CD4-positive, alpha-beta memory T cell (primary cell): ENCODE data around the gene FHAD1. TPM values are rescaled to one million over a fixed set of nuclear protein-coding genes. Genes with fewer than 3 reads are reported as not detected.

Experiments
- CTCF ChIA-PET: fragments of 350-600 bp; sonication (Branson Sonifier 250); formaldehyde crosslinking; loops from one replicate; lab custom pipeline; 2021; ENCODE audit warnings: inconsistent platforms; ENCODE audit not compliant: partially characterized antibody; lab: Charles Lee
- POLR2A ChIA-PET: fragments of 350-600 bp; sonication (Branson Sonifier 250); formaldehyde crosslinking; loops from one replicate; lab custom pipeline; 2021; ENCODE audit not compliant: partially characterized antibody; lab: Charles Lee
- DNase-seq, 5 donors: peaks; one replicate each; pipeline versions ENCODE4 v3.0.0 to v3.0.0-alpha.2; 2020 to 2022; ENCODE audit warnings: mixed read lengths in 1 of 5
- H3K27ac ChIP-seq: one replicate; pipeline ENCODE4 v1.7.0; 2013; ENCODE audit warnings: low read depth, low read length
- H3K27me3 ChIP-seq: 2 replicates; pipeline ENCODE4 v1.7.0; 2013; ENCODE audit warnings: mild to moderate bottlenecking, low read length, moderate library complexity; ENCODE audit not compliant: insufficient read depth
- H3K36me3 ChIP-seq: 2 replicates; pipeline ENCODE4 v1.7.0; 2013; ENCODE audit warnings: mild to moderate bottlenecking, low read length, moderate library complexity; ENCODE audit not compliant: insufficient read depth
- H3K4me1 ChIP-seq: 2 replicates; pipeline ENCODE4 v1.7.0; 2013; ENCODE audit warnings: mild to moderate bottlenecking, low read length, moderate library complexity; ENCODE audit not compliant: insufficient read depth
- H3K4me3 ChIP-seq, 2 donors: one replicate each; pipeline ENCODE4 v1.7.0; 2013; ENCODE audit warnings: low read length in 2 of 2, mild to moderate bottlenecking in 1 of 2
- H3K9me3 ChIP-seq, 2 donors: one replicate each; pipeline ENCODE4 v1.7.0; 2013; ENCODE audit warnings: low read length in 2 of 2, control low read depth in 1 of 2; ENCODE audit not compliant: control insufficient read depth in 1 of 2
- H3K27ac Mint-ChIP-seq, 7 donors: one replicate each; pipeline ENCODE4 v1.8.0; 2020 to 2021; ENCODE audit warnings: mixed read lengths in 7 of 7, mild to moderate bottlenecking in 6 of 7, inconsistent platforms in 3 of 7, moderate library complexity in 3 of 7
- H3K27me3 Mint-ChIP-seq, 2 donors: one replicate each; pipeline ENCODE4 v1.8.0; 2020 to 2021; ENCODE audit warnings: mixed read lengths in 2 of 2
- H3K36me3 Mint-ChIP-seq, 2 donors: one replicate each; pipeline ENCODE4 v1.8.0; 2020 to 2021; ENCODE audit warnings: mixed read lengths in 2 of 2, inconsistent platforms in 1 of 2, mild to moderate bottlenecking in 1 of 2
- H3K4me1 Mint-ChIP-seq, 4 donors: one replicate each; pipeline ENCODE4 v1.8.0; 2020 to 2021; ENCODE audit warnings: mixed read lengths in 4 of 4, mild to moderate bottlenecking in 1 of 4
- H3K4me3 Mint-ChIP-seq, 8 donors: one replicate each; pipeline ENCODE4 v1.8.0; 2020 to 2021; ENCODE audit warnings: mixed read lengths in 8 of 8, mild to moderate bottlenecking in 7 of 8, moderate library complexity in 6 of 8, inconsistent platforms in 3 of 8
- H3K9me3 Mint-ChIP-seq, 8 donors: one replicate each; pipeline ENCODE4 v1.8.0; 2020 to 2021; ENCODE audit warnings: mixed read lengths in 8 of 8, mild to moderate bottlenecking in 5 of 8, inconsistent platforms in 3 of 8, moderate library complexity in 1 of 8
- intact Hi-C: fragments of 100-400 bp; cut with micrococcal nuclease; formaldehyde crosslinking; loops from one replicate; pipeline ENCODE4 v1.15.1; 2023
- polyA plus RNA-seq, 2 donors: library from polyadenylated mRNA; unstranded; fragments of 300-500 nt; fragmentation: Illumina TruSeq; gene quantifications; one replicate each; pipeline ENCODE4 v1.2.3, GENCODE V29; 2021
- total RNA-seq, 2 experiments: library from RNA; stranded (reverse); gene quantifications; one replicate each; pipeline ENCODE4 v1.2.3, GENCODE V29; 2021

Gene FHAD1
- total and polyA plus RNA-seq, 4 experiments from 2014 or later, result 0.03 TPM; not detected in 3

GRCh38 chr1:15323989-15324868 is 77.2 kb downstream of the FHAD1 start:
- Histone ChIP-seq H3K4me3 (no peak overlapping the region), H3K27ac (no peak overlapping the region), H3K36me3 (no peaks in the 10 kb centered on the region), H3K4me1 (peaks cover 5% of the 10 kb centered on the region), H3K9me3 (no peaks in the 10 kb centered on the region), H3K27me3 (no peaks in the 10 kb centered on the region)
- no peak overlapping the region for H3K4me3 Mint-ChIP-seq
- H3K4me1 Mint-ChIP-seq, result peaks cover 0 to 6% (median 0%) of the 10 kb centered on the region in 4 donors
- intact Hi-C loops, result no loop called here
- H3K27ac Mint-ChIP-seq, result no peak overlapping the region
- peaks cover 4 to 7% of the 10 kb centered on the region in 2 donors for H3K27me3 Mint-ChIP-seq
- DNase-seq, result no peak
- CTCF ChIA-PET, result interaction anchor here (0.9 to 7.8 kb wide), 22 partner anchors 10 to 196 kb away, joined by 3 to 274 read pairs (median 4); partner anchors contain the start of gene CTRC
- H3K9me3 Mint-ChIP-seq, result peaks cover 0 to 11% (median 6%) of the 10 kb centered on the region in 8 donors
- H3K36me3 Mint-ChIP-seq, result peaks cover 0 to 3% of the 10 kb centered on the region in 2 donors
- POLR2A ChIA-PET, result interaction anchor here (0.6 to 2.3 kb wide), 5 partner anchors 86 to 107 kb away, joined by 3 to 21 read pairs (median 3); partner anchors contain the start of gene EFHD2

DNA sequence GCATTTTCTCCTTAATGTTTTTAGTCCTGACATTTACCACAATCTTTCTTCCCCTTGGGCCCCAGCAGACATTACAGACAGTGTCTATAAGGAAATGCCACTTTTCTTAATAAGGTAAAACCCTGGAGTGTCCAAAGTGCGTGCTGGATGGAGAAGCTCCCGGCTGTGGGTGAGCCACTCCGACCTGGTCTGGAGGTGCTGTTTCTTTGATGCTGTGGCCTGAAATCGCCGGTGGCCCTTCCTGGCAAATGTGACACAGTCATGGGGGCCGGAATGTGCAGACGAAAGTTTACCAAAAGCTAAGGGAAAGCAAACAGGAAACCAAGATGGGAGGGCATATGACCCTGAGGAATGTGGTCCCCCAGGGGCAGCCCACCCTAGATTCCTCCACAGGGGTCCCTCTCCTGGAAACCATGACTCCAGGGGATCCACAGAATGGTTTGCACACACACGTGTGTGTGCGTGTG is 77.9 kb downstream of the FHAD1 start:
- no peaks in the 10 kb centered on the region for H3K9me3 ChIP-seq
- no peak overlapping the region for H3K4me3 ChIP-seq
- Mint-ChIP-seq H3K27ac (no peak overlapping the region), H3K4me1 (peaks cover 0 to 6% (median 0%) of the 10 kb centered on the region in 4 donors), H3K9me3 (peaks cover 0 to 11% (median 5%) of the 10 kb centered on the region in 8 donors), H3K4me3 (no peak overlapping the region), H3K36me3 (peaks cover 0 to 3% of the 10 kb centered on the region in 2 donors), H3K27me3 (peaks cover 6 to 7% of the 10 kb centered on the region in 2 donors)
- CTCF ChIA-PET, result interaction anchor here (0.7 to 7.8 kb wide), 9 partner anchors 9 to 107 kb away, joined by 3 to 274 read pairs (median 9); partner anchors contain the start of gene CTRC
- peaks cover 5% of the 10 kb centered on the region for H3K4me1 ChIP-seq
- no peak overlapping the region for H3K27ac ChIP-seq
- no peak for DNase-seq
- H3K36me3 ChIP-seq, result no peaks in the 10 kb centered on the region
- intact Hi-C loops, result no loop called here
- no peaks in the 10 kb centered on the region for H3K27me3 ChIP-seq
- POLR2A ChIA-PET, result interaction anchor here (2.3 kb wide), 1 partner anchor 106 kb away, joined by 21 read pairs; no protein-coding TSS in a partner anchor

GRCh38 chr1:15325375-15326085 is 78.5 kb downstream of the FHAD1 start:
- Histone ChIP-seq H3K36me3 (no peaks in the 10 kb centered on the region), H3K4me3 (no peak overlapping the region), H3K27me3 (no peaks in the 10 kb centered on the region), H3K9me3 (no peaks in the 10 kb centered on the region), H3K4me1 (peaks cover 5% of the 10 kb centered on the region), H3K27ac (no peak overlapping the region)
- ChIA-PET POLR2A (no interaction called here), CTCF (interaction anchor here (0.7 to 7.8 kb wide), 5 partner anchors 13 to 106 kb away, joined by 3 to 274 read pairs (median 9); partner anchors contain the start of gene CTRC)
- DNase-seq, result no peak
- intact Hi-C loops, result no loop called here
- Mint-ChIP-seq H3K9me3 (peaks cover 0 to 6% (median under 1%) of the 10 kb centered on the region in 8 donors), H3K4me1 (peaks cover 0 to 6% (median 0%) of the 10 kb centered on the region in 4 donors), H3K4me3 (no peak overlapping the region), H3K27ac (peak overlapping the region in 1 of 7 donors; percentile 43), H3K36me3 (no peaks in the 10 kb centered on the region), H3K27me3 (peaks cover 6 to 7% of the 10 kb centered on the region in 2 donors)

DNA sequence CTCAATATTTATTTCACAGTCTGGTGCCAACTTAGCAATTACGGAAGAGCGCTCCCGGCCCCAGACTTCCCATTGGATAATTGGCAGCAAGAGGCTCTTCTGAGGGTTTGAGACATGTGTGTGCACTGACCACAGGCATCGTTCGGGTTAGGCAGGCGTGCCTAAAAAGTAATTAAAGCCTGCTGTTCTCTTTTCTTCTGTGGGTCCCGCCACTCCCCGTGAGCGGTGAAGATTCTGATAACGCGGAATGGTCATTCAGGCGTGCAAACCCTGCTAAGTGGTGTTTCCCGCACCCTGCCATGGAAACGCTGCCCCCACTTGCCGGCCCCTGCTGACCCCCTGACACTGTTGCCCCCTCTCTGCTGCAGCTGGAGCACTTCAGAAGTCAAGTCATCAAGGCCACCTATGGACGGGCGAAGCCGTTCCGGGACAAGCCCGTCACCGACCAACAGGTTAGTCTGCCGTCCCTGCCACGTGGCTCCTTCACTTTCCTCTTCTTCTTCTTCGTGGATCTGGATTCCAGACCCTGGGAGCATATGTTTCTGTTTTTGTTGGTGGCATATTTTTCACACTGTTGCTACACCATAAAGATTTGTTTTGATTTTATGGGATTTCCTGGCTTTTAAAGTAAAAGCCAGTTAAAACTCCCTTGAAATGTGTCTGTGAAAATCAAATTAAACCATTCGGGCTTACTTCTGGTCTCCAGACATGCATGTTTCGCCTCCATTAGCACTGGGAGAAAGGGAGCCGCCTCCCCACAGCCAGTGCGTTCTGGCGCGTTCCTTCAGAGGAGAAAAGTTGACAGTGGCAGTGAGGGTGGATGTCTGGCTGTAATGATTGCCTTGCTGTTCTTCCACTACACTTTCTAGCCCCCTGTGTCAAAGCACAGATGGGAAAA is 79.9 kb downstream of the FHAD1 start:
- Histone ChIP-seq H3K27ac (no peak overlapping the region), H3K36me3 (no peaks in the 10 kb centered on the region), H3K9me3 (no peaks in the 10 kb centered on the region), H3K4me3 (no peak overlapping the region), H3K4me1 (peaks cover 5% of the 10 kb centered on the region), H3K27me3 (no peaks in the 10 kb centered on the region)
- Mint-ChIP-seq H3K4me3 (no peak overlapping the region), H3K9me3 (no peaks in the 10 kb centered on the region), H3K27ac (peak overlapping the region in 2 of 7 donors; percentile 42 to 73), H3K4me1 (peaks cover 0 to 6% (median 2%) of the 10 kb centered on the region in 4 donors), H3K36me3 (no peaks in the 10 kb centered on the region), H3K27me3 (peaks cover 7 to 8% of the 10 kb centered on the region in 2 donors)
- POLR2A ChIA-PET, result no interaction called here
- intact Hi-C loops, result no loop called here
- DNase-seq, result no peak
- CTCF ChIA-PET, result no interaction called here

DNA sequence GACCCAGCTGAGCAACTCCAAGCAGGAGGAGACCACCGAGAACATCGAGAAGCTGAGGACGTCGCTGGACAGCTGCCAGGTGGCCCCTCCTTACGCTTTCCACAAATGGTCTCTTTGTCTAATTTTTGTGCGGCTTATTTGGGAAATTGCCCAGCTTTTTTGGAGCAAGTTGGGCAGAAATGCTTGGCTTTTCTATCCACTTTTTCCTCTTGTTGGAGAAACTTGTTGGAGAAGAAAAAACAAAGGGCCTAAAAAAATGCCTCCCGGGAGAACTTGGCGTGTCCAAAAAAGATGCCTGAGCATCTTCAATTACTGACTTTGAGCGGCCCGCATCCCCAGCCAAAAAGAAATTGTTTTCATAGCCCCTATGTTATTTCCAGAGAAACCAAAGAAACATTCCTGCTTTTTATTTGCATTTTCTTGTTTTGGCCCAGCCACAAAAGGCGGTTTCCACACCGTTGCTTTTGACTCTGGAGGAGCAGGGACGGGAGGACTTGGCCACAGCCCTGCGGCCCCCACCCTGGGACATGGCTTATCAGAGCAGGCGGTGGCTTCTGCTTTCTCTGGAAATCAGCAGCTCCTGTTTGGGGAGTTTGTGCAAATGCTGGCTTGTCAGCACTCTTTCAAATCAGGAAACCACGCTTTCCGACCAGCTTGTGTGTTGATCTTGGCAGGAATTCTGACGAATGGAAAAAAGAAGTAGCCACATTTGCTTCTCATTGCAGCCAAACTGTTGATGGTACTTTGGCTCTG is 81.5 kb downstream of the FHAD1 start:
- no peak overlapping the region for H3K4me3 ChIP-seq
- H3K36me3 Mint-ChIP-seq, result no peaks in the 10 kb centered on the region
- H3K27me3 Mint-ChIP-seq, result peaks cover 5 to 8% of the 10 kb centered on the region in 2 donors
- no peaks in the 10 kb centered on the region for H3K9me3 ChIP-seq
- H3K9me3 Mint-ChIP-seq, result no peaks in the 10 kb centered on the region
- no peaks in the 10 kb centered on the region for H3K27me3 ChIP-seq
- H3K36me3 ChIP-seq, result no peaks in the 10 kb centered on the region
- no peak overlapping the region for H3K4me3 Mint-ChIP-seq
- no peak for DNase-seq
- H3K4me1 ChIP-seq, result peaks cover 3% of the 10 kb centered on the region
- H3K27ac Mint-ChIP-seq, result no peak overlapping the region
- POLR2A ChIA-PET, result no interaction called here
- H3K27ac ChIP-seq, result no peak overlapping the region
- H3K4me1 Mint-ChIP-seq, result peaks cover 0 to 4% (median 2%) of the 10 kb centered on the region in 4 donors
- intact Hi-C loops, result no loop called here
- CTCF ChIA-PET, result interaction anchor here (1.1 kb wide), 1 partner anchor 77 kb away, joined by 3 read pairs; no protein-coding TSS in a partner anchor
